Fibroblast of lung (primary cell): ENCODE measurements around the gene HTD2.

Source experiments
- EZH2 ChIP-seq: IDR thresholded peaks from 2 replicates; pipeline ENCODE4 v1.5.1; 2012; ENCODE audit warnings: low read length, control low read depth, mild to moderate bottlenecking; ENCODE audit errors: missing control alignments
- TF ChIP-seq, protein P1 (sequence below), 2 donors: IDR thresholded peaks in 1 of 2; conservative IDR thresholded peaks in 1 of 2; 1 replicate in 1 of 2; 2 replicates in 1 of 2; pipeline ENCODE4 v1.5.1; 2011 to 2012; ENCODE audit warnings: low read length in 2 of 2, control low read depth in 1 of 2, inconsistent platforms in 1 of 2, low read depth in 1 of 2, mild to moderate bottlenecking in 1 of 2

DNA sequence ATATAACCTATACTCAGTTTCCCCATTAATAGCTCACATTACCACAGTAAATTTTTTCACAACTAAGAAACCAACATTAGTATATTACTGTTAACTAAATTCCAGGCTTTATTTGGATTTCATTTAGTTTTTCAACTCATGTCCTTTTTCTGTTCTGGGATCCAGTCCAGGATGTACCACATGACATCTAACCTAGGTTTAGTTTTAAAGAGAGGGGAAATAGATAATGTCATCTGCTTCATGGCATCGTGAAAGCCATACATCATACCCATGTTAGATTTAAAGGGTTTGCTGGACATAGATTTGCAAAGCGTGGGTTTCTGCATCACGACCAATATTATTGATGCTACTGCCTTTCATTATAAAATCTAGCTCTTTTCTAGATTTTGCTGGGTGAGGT lies 33.4 kb upstream of the HTD2 start:
- TF ChIP-seq, protein P1, sequence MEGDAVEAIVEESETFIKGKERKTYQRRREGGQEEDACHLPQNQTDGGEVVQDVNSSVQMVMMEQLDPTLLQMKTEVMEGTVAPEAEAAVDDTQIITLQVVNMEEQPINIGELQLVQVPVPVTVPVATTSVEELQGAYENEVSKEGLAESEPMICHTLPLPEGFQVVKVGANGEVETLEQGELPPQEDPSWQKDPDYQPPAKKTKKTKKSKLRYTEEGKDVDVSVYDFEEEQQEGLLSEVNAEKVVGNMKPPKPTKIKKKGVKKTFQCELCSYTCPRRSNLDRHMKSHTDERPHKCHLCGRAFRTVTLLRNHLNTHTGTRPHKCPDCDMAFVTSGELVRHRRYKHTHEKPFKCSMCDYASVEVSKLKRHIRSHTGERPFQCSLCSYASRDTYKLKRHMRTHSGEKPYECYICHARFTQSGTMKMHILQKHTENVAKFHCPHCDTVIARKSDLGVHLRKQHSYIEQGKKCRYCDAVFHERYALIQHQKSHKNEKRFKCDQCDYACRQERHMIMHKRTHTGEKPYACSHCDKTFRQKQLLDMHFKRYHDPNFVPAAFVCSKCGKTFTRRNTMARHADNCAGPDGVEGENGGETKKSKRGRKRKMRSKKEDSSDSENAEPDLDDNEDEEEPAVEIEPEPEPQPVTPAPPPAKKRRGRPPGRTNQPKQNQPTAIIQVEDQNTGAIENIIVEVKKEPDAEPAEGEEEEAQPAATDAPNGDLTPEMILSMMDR (conservative IDR thresholded peaks at IDR 0.05 in 1 of 2, IDR thresholded peaks at IDR 0.05 in 1 of 2; ENCODE audit: low read depth in 1 of 2, low read length in 2 of 2): no peak
- no peak for TF ChIP-seq EZH2
